ENCODE results near the gene TRAPPC6A. TPM values are rescaled to one million over a fixed set of nuclear protein-coding genes. Genes with fewer than 3 reads are reported as not detected.

Gene TRAPPC6A
- total and polyA plus RNA-seq, 2 of the 13 experiments (the other 11 are each of a cell fraction or from before 2014, with no cell fraction given) = 6.5 to 21.0 TPM

GRCh38 chr19:45217193-45217956, 39.3 kb upstream of the TRAPPC6A start:
- CTCF ChIA-PET (ENCODE audit: low intra/inter-chr PET ratio, low total read pairs) = no interaction called here
- Histone ChIP-seq H3K9ac (ENCODE audit: insufficient read depth, low read depth, low read length) (no peak overlapping the region), H3K36me3 (replicated peaks in 1 of 2; ENCODE audit: control insufficient read depth in 1 of 2, insufficient read depth in 2 of 2, low read length in 2 of 2) (no peaks in the 10 kb centered on the region), H2AFZ (ENCODE audit: low read length) (no peak overlapping the region), H3K4me1 (ENCODE audit: insufficient read depth, low read length) (0 out of 2 replicates have a peak, but pooled peaks cover 8% of the 10 kb centered on the region), H4K20me1 (ENCODE audit: insufficient read depth, low read length) (no peaks in the 10 kb centered on the region), H3K9me3 (ENCODE audit: low read length) (no peaks in the 10 kb centered on the region), H3K79me2 (ENCODE audit: insufficient read depth, low read length) (no peaks in the 10 kb centered on the region), H3K27ac (ENCODE audit: extremely low read length, insufficient read depth, low read length) (no peak overlapping the region), H3K4me2 (ENCODE audit: low read depth, low read length) (peak overlapping the region; percentile 45; the same call in 1 of the 2 replicates), H3K27me3 (ENCODE audit: control insufficient read depth in 1 of 2, insufficient read depth in 2 of 2, low read length in 2 of 2) (peaks cover 15 to 64% of the 10 kb centered on the region in 2 experiments), H3K4me3 (replicated peaks in 1 of 3; ENCODE audit: insufficient read depth in 1 of 3, low read depth in 2 of 3, low read length in 3 of 3) (peak overlapping the region in 1 of 3 experiments; percentile 10; a peak in 1 of 6 replicates)
- no peak for DNase-seq (ENCODE audit: low spot score)
- TF ChIP-seq FOXO1 (CRISPR knock-in tag; IDR thresholded peaks at IDR 0.05) (no peak), ZNF687 (CRISPR knock-in tag; IDR thresholded peaks at IDR 0.05) (peak; percentile 38; the same call in 1 of the 2 replicates), MATR3 (CRISPR knock-in tag; IDR thresholded peaks at IDR 0.05) (no peak), BCL3 (CRISPR knock-in tag; IDR thresholded peaks at IDR 0.05) (0 out of 2 replicates have a peak, but pooled peaks have one; percentile 34), EZH2 (conservative IDR thresholded peaks at IDR 0.05; ENCODE audit: low read depth, low read length) (peak; percentile 97), MLX (CRISPR knock-in tag; IDR thresholded peaks at IDR 0.05) (no peak)
- FAIRE-seq = no peak
- POLR2A ChIA-PET = no interaction called here
- in situ Hi-C loops (cut with HindIII; ENCODE audit: extremely low pct_ligation_motif_present, low pct_unique_long_range_greater_than_20kb) = no loop called here
- WGBS (ENCODE audit: low lambda C conversion rate) = 63% methylated on average over 8 of the region's 46 CpGs
- intact Hi-C loops (cut with micrococcal nuclease; ENCODE audit: unreplicated experiment) = no loop called here
- peak; percentile 28 for ATAC-seq
- BruUV-seq (replicated peaks) = no TSS peak

All from HepG2 (cell line).